CD4-positive, alpha-beta T cell treated with Interleukin-1 beta for 1 hour (primary cell): ENCODE results near the gene FASTKD3.

Source experiments
- DNase-seq, 2 donors: peaks; one replicate each; pipeline ENCODE4 v3.0.0-alpha.2; 2020 to 2022

FASTKD3 gene

GRCh38 chr5:7881091-7881490 lies 12.3 kb upstream of the FASTKD3 start:
- DNase-seq: no peak

GRCh38 chr5:7878381-7878873 lies 9.6 kb upstream of the FASTKD3 start:
- DNase-seq: no peak

- DNase-seq: no peak
Observed at GRCh38 chr5:7877851-7878250, 9.0 kb upstream of the FASTKD3 start.

- DNase-seq: no peak
Observed at GRCh38 chr5:7876867-7877266, 8.0 kb upstream of the FASTKD3 start.

- DNase-seq: no peak
Observed at GRCh38 chr5:7875151-7875550, 6.3 kb upstream of the FASTKD3 start.

- no peak for DNase-seq
Observed at GRCh38 chr5:7874639-7875038, 5.8 kb upstream of the FASTKD3 start.

DNA sequence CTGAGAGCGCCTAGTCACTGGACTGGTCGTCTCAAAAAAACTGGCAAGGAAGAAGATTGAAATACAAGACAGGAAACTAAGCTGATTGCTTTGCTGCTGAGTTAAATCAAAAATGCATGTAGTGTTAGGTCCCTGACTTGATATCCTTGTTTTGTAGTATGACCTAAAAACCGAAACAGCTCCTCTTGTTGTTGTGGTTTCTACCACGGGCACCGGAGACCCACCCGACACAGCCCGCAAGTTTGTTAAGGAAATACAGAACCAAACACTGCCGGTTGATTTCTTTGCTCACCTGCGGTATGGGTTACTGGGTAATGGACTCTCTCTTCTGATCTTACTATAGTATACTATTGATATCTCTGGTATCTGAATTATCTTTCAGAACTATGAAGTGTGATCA lies 4.4 kb upstream of the FASTKD3 start:
- DNase-seq: peak in 1 of 2 donors; percentile 48

GRCh38 chr5:7872517-7873130 lies 3.8 kb upstream of the FASTKD3 start:
- DNase-seq: no peak

- no peak for DNase-seq
Observed at GRCh38 chr5:7871653-7872052, 2.8 kb upstream of the FASTKD3 start.

DNA sequence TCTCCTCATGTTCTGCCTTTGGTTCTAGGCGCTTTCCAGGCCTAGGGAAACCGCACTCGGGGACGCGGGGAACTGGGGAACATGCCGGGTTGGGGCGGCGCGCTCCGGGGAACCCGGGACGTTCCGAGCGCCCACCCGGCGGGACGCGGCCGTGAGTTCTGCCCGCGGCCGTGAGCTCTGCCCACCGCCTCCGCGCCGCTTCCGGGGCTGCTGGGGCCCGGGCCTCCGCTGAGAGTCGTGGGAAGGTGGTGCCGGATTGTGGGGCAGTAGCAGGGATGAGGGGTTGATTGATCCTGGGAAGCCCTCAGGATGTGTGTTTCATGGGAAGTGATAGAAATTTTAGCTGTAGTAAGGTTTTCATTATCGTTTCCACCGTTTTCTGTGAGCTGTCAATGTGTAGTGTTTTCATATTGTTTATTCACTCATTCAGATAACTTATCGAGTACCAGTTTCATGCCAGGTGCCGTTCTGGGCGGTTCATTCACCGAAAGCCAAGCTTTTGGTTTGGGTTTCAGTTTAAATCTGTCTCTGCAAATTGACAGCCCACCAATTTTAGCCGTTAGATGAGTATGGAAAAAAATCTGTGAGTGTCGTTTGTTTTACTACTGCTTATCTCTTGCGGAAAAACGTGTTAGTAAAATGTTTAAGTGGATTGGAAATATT lies 774 bp upstream of the FASTKD3 start:
- DNase-seq: peak in 1 of 2 donors; percentile 33

GRCh38 chr5:7868427-7868772 lies 431 bp downstream of the FASTKD3 start:
- DNase-seq: no peak

DNA sequence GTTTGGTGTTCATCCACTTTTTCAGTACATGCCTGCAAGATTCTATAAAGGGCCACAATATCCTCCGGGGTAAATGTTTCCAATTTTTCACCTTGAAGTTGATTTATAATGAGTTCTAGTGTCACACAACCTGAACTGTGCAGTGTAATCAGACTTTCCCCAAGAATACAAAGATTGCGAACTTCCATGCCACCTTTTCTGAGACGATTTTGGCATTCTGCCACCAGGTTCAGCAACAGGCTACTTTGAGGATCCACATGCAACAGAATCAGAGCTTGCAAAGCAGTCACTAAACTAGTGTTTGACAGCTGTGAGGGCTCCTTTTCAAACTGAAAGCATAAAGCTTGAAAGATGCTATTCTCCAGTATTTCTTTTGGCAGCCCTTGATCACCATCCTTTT lies 1.6 kb downstream of the FASTKD3 start:
- DNase-seq: no peak

DNA sequence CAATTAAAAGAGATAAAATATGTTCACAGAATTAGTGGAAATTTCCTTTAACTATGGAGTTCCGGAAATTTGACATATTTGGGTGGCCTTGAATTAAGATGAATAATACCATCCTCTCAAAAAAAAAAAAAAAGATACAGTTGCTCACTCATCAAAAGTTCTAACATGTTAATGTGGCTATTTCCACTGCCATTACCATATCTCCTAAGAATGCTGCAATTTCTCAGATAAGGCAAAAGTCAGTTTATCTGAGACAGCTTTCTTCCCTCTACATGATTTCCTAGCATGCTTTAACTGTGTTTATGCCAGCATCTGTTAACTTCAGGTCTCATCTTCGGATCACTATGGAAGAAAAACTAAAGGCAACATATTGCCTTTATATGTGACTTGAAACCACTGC lies 2.6 kb downstream of the FASTKD3 start:
- DNase-seq: no peak

GRCh38 chr5:7857926-7858632 lies 10.8 kb downstream of the FASTKD3 start:
- no peak for DNase-seq

GRCh38 chr5:7857361-7857760 lies 11.5 kb downstream of the FASTKD3 start:
- no peak for DNase-seq

- DNase-seq: peak in 1 of 2 donors; percentile 56
Observed at GRCh38 chr5:7856855-7857254, 12.0 kb downstream of the FASTKD3 start.

- no peak for DNase-seq
Observed at GRCh38 chr5:7855611-7856010, 13.2 kb downstream of the FASTKD3 start.

DNA sequence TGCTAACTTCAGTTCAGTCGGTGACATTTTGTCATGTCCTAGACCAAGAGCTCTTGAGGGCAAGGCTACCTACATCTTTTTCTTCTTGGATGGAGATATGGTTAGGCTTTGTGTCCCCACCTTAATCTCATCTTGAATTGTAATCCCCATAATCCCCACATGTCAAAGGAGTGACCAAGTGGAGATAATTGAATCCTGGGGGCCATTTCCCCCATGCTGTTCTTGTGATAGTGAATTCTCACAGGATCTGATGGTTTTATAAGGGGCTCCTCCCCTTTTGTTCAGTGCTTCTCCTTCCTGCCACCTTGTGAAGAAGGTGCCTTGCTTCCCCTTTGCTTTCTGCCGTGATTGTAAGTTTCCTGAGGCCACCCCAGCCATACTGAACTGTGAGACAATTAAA lies 15.8 kb downstream of the FASTKD3 start:
- DNase-seq: no peak

DNA sequence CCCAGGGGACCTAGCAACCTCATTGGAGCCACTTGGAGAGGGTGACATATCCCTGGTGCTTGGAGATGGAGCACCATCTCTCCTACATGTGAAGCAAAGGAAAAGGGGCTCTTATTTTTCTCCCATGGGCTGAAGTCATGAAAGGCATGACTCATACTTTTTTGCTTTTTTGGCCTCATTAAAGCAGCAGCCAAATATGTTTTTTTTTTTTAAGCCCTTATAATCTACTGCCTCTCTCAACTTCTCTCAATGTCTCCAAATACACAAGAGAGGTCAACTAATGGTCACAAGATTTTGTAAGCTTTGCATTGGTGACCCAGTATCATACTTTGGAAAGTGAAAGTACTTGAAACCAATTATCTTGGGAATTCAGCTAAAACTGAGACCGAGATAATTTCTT lies 16.3 kb downstream of the FASTKD3 start:
- DNase-seq: no peak

DNA sequence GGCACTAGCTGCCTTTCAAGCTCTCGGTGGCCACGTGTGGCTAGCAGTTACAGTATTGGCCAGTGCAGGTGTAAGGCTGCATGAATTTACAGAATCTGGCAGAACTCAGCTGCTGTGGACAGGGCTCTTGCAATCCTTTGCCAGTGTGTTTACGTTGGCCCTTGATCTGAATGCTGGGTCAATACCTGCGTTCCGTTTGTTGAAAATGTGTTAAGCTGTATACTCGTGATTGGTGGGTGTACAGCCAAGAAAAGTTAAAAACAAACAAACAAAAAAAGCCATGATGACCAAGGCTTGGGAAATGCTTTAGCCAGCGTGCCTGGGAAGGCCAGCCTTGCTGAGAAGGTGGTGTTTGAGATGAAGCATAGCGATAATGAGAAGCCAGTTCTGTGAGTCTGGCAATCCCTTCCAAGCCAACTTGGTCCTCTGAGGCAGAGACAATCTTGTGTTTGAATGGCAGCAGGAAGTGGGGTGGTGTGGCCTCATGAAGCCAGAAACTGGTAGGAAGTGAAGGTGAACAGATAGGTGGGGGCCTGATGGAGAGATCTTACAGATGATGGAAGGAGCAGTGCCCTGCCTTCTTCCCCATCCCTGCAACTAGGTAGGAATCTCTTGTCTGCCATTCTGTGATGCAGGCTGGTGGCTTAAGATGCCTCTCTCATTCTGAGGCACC lies 17.1 kb downstream of the FASTKD3 start:
- DNase-seq: no peak

DNA sequence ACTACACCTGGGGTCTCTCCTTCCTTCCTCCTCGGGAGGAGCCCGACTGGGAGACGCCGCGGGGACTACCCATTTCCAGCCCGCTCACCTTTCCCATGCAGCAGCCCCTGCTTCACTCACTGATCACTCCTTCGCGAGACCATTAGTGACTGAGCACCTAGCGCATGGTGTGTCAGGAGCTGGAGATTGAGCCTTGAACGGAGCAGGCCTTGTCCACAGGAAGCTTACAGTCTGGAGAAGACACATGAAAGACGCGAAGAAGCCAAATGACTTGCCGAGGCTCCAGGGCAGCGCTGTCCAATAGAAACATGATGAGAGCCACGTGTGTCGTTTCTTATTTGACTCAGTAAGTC lies 17.6 kb downstream of the FASTKD3 start:
- DNase-seq: no peak

- DNase-seq: peak; percentile 15 to 34
Observed at GRCh38 chr5:7850395-7851239, 18.2 kb downstream of the FASTKD3 start, which contains the start of gene CFAP90. Gene CFAP90 (minus strand): TSS chr5:7851133. CDS start chr5:7851021, 112 bp downstream.
